HCT116 (cell line): Measurements from ENCODE around the gene GPR89B.
"Not testable (repeated sequence)": the region's sequence is repeated elsewhere in the genome, so short reads cannot be mapped to it uniquely, and the experiment has no call there.

ENCODE experiments used
- CEBPB ChIP-seq: IDR thresholded peaks from 2 replicates; pipeline ENCODE4 v1.6.1; 2012; ENCODE audit warnings: low read depth
- CTCF ChIP-seq, 3 experiments: fragments of 200-600 bp in 1 of 3; sonication (generic) in 1 of 3; IDR thresholded peaks in 2 of 3; conservative IDR thresholded peaks in 1 of 3; 2 replicates each; pipeline ENCODE4 v1.5.1; 2012 to 2017; ENCODE audit warnings: low read depth in 2 of 3, low read length in 2 of 3, antibody characterized with exemption in 1 of 3, borderline replicate concordance in 1 of 3, control low read depth in 1 of 3, mild to moderate bottlenecking in 1 of 3, mixed read lengths in 1 of 3, mixed run types in 1 of 3, moderate library complexity in 1 of 3; ENCODE audit not compliant: insufficient read depth in 1 of 3
- EGR1 ChIP-seq: IDR thresholded peaks from 2 replicates; pipeline ENCODE4 v1.6.1; 2012; ENCODE audit warnings: low read depth
- EZH2 ChIP-seq: fragments of 200-600 bp; sonication (generic); IDR thresholded peaks from 2 replicates; pipeline ENCODE4 v1.6.1; 2017; ENCODE audit warnings: antibody characterized with exemption, mixed run types
- FOSL1 ChIP-seq: IDR thresholded peaks from 2 replicates; pipeline ENCODE4 v1.6.1; 2012; ENCODE audit warnings: low read depth
- JUND ChIP-seq: IDR thresholded peaks from 2 replicates; pipeline ENCODE4 v1.6.1; 2012
- SP1 ChIP-seq: IDR thresholded peaks from 2 replicates; pipeline ENCODE4 v1.6.1; 2012; ENCODE audit warnings: low read depth
- ZNF274 ChIP-seq: fragments of 200-500 bp; sonication (Bioruptor generic); IDR thresholded peaks from 2 replicates; pipeline ENCODE4 v1.6.1; 2014; ENCODE audit warnings: mild to moderate bottlenecking, low read depth, low read length, inconsistent platforms
- TF ChIP-seq, protein P1 (sequence below): IDR thresholded peaks from 2 replicates; pipeline ENCODE4 v1.6.1; 2011; ENCODE audit warnings: mild to moderate bottlenecking, low read length, moderate library complexity; ENCODE audit not compliant: insufficient replicate concordance; ENCODE audit errors: extremely low read depth

DNA sequence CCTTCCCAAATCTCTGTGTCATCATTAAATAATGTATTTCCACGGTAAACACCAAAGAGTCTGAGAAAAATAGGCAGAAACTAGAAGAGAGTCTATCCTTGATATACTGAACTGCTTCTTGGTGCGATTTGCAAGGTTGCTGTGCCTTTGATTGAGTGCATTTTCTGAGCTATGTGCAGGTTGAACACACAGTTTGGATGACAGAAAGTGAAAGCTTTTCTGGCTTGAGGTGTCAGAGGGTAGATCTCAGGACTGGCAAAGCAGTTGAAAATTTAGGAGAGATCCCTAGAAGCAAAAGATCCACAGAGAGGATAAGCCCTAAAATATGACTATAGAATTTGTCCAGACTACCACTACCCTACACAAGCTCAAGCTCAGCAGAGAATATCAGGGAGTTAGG, 31.5 kb downstream of the GPR89B start:
- TF ChIP-seq JUND; CTCF (IDR thresholded peaks at IDR 0.05 in 2 of 3, conservative IDR thresholded peaks at IDR 0.05 in 1 of 3; ENCODE audit: borderline replicate concordance in 1 of 3, insufficient read depth in 1 of 3, low read depth in 2 of 3, low read length in 2 of 3); EGR1; CEBPB; FOSL1; ZNF274; EZH2; SP1: not testable (repeated sequence)
- TF ChIP-seq, protein P1, sequence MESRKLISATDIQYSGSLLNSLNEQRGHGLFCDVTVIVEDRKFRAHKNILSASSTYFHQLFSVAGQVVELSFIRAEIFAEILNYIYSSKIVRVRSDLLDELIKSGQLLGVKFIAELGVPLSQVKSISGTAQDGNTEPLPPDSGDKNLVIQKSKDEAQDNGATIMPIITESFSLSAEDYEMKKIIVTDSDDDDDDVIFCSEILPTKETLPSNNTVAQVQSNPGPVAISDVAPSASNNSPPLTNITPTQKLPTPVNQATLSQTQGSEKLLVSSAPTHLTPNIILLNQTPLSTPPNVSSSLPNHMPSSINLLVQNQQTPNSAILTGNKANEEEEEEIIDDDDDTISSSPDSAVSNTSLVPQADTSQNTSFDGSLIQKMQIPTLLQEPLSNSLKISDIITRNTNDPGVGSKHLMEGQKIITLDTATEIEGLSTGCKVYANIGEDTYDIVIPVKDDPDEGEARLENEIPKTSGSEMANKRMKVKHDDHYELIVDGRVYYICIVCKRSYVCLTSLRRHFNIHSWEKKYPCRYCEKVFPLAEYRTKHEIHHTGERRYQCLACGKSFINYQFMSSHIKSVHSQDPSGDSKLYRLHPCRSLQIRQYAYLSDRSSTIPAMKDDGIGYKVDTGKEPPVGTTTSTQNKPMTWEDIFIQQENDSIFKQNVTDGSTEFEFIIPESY = not testable (repeated sequence)
